NT2/D1 (cell line): Measurements from ENCODE around the gene MAGI3.

ENCODE experiments used
- SUZ12 ChIP-seq: IDR thresholded peaks from 2 replicates; pipeline ENCODE4 v1.6.1; 2011; ENCODE audit not compliant: insufficient read length, insufficient read depth; ENCODE audit errors: extremely low read depth
- YY1 ChIP-seq: IDR thresholded peaks from 2 replicates; pipeline ENCODE4 v1.6.1; 2011; ENCODE audit not compliant: insufficient read length, insufficient read depth
- ZNF274 ChIP-seq: IDR thresholded peaks from 2 replicates; pipeline ENCODE4 v1.6.1; 2011; ENCODE audit warnings: mild to moderate bottlenecking, low read depth, low read length

DNA sequence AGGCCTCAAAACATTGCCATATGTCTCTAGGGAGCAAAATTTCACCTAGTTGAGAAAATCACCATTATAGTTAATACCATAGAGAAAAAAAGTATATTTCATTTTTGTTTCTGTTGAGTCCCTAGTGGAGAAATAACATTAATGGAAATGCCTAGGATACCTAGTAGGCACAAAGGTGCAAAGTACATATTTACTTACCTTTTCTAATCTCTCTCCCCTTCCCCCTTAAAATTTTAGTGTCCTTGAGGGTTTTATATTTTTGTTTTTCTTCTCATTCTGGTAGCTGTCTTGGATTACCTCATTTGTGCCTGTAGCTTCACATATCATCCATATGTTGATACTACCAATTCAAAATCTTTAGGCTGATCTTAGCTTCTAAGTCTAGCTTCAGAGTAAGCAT, 127.0 kb downstream of the MAGI3 start:
- no peak for TF ChIP-seq YY1
- TF ChIP-seq ZNF274, result no peak
- TF ChIP-seq SUZ12, result no peak
